GM12872 (cell line): Measurements from ENCODE around the gene SLC36A3.

Experiments used
- TF ChIP-seq, protein P1 (sequence below): IDR thresholded peaks from 3 replicates; pipeline ENCODE4 v1.5.1; 2011; ENCODE audit warnings: low read depth, mild to moderate bottlenecking, low read length, moderate library complexity; ENCODE audit not compliant: insufficient read depth

SLC36A3 gene

DNA sequence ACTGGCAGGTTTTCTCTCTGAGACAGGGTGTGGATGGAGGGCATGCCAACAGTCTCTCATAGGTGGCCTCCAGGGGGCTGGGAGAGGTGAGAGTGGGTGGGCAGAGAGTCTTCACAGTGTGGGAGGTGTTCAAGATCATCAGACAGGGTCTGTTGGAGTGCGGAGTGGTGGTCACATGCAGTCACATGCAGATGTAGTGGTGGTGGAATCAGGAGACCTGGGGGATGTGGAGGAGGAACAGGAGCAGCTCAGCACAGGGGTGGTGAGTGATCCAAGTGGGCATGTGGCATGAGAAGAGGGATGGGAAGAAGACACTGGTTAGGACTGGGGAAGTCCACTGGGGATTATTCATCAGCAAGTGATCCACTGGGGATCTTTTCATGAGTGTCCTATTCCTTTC is 44.8 kb downstream of the SLC36A3 start:
- TF ChIP-seq, protein P1, sequence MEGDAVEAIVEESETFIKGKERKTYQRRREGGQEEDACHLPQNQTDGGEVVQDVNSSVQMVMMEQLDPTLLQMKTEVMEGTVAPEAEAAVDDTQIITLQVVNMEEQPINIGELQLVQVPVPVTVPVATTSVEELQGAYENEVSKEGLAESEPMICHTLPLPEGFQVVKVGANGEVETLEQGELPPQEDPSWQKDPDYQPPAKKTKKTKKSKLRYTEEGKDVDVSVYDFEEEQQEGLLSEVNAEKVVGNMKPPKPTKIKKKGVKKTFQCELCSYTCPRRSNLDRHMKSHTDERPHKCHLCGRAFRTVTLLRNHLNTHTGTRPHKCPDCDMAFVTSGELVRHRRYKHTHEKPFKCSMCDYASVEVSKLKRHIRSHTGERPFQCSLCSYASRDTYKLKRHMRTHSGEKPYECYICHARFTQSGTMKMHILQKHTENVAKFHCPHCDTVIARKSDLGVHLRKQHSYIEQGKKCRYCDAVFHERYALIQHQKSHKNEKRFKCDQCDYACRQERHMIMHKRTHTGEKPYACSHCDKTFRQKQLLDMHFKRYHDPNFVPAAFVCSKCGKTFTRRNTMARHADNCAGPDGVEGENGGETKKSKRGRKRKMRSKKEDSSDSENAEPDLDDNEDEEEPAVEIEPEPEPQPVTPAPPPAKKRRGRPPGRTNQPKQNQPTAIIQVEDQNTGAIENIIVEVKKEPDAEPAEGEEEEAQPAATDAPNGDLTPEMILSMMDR: no peak

DNA sequence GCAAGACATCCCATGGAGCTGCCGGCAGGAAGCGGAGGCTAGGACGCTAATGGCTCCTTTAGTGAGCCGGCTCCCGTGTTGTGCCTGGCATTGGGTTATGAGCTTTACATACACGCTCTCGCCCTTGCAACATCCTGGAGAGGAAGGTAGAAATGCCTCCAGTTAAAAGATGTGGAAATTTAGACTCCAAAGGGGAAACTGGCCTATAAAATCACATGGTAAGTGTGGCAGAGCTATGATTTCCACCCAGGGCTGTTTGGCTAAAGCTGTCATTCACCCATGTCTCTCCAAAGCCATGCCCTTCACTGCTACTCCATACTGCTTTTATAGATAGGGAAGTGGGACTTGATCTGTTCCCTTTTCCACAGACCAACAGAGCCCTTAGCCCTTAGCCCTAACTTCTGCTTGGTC is 45.4 kb downstream of the SLC36A3 start:
- TF ChIP-seq, protein P1: no peak

DNA sequence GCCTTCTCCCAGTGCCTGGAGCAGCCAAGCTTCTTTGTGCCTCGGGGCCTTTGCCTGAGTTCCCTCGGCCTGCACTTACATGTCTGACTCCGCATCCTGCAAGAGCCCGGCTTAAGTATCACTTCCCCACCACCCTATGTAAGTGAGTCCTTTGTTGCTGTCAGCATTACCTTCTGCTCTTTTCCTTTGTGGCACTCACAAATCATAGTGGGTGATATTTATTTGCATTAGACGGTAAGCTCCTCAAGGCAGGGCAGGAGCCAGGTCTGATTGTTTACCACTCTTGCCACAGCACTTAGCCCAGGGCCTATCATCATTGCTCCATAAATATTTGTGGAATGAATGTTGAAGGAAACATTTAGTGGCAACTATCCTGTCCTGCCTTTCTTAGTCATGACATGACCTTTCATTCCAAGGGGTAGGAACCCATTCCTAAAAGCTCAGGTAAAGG is 45.8 kb downstream of the SLC36A3 start:
- TF ChIP-seq, protein P1: no peak

DNA sequence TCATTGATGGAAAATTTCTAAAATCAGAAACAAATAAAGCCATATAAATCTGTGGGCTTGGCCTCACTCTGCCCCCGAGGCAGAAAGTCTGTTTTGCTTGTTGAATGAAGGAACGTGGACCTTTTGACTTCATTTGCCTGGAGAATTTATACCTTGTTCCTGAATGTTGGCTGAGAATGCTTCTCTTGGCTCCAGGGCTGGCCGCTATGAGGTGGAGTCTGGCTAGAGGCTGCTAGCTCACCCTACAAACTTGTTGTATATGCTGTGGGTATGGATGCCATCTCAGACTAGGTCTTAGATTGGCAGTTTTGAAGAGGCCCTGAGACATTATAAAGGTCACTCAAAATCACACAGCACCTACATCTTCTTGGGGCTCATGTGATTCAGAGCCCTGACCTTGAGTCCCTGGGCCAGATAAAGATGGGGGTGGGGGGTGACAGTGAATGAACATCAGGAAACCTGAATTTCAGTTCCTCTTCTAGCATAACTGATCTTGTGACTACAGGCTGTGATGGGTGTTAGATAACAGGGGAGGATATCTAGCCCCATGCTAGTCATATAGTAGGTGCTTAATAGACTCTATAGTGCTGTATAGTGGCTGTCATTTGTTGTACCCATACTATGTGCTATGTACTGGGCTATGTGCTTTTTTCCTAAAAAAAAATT is 47.8 kb downstream of the SLC36A3 start:
- TF ChIP-seq, protein P1: no peak

DNA sequence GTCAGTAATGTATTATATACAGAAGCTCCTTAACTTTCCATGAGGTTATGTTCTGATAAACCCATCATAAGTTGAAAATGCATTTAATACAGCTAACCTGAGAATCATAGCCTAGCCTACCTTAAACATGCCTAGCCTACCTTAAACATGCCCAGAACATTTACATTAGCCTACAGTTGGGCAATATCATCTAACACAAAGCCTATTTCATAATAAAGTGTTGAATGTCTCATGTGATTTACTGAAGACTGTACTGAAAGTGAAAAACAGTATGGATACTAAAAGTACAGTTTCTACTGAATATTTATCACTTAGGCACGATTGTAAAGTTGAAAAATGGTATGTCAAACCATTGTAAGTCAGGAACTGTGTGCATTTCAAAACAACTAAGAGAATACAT is 49.0 kb downstream of the SLC36A3 start:
- TF ChIP-seq, protein P1: no peak

DNA sequence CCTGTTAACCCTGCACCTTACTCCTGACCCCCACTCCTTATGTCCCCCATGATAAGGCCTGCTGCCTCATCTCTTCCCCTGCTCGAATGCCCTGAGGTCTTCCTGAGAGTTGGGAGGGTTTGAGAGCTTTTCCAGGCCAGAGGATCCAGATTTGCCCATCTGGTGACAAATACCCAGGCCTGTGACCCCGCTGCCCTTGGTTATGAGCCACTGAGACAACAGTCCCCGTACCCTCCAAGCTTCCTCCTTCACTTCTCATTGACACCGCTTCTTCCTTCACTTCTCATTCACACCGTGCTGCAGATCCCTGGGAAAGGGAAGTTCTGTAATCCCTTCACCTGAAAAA is 50.0 kb downstream of the SLC36A3 start:
- TF ChIP-seq, protein P1: no peak

DNA sequence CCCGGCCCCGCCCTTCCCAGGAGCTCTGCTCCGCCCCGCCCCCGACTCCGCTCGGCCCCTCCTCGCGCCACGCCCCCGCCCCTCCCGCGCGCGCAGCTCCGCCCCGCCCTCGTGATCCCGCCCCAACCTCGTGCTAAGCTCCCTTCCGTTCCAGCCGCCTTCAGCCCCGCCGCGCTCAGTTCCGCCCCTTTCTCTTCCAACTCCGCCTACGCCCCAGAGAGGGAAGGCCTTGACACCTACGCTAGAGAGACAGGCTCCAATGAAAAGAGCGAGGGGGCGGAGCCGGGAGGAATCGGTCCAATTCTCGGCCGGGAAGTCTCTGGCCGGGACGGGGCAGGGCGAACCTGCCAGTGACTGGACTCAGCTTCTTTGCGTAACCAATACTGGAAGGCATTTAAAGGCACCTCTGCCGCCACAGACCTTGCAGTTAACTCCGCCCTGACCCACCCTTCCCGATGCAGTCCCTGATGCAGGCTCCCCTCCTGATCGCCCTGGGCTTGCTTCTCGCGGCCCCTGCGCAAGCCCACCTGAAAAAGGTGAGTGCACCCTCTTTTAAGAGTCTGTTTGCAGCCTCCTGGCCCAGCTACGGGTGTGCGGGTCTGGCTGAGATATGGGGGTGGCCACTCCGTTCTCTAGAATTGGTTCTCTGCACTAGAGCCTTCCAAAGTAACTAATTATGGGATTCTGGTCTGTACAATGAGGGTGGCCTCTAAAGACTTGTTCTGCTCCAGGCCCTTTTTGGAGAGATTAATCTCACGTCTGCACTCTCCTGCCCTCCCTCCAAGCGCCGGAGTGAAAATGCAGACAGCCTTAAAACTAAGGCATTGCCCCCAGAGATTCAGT is 50.6 kb downstream of the SLC36A3 start, which contains the start of gene GM2A:
Gene GM2A (plus strand): TSS at position 424 of the 843 bp plus-strand sequence. CDS start 32 bp downstream, at position 456.
- TF ChIP-seq, protein P1: no peak
